Tibial nerve (tissue), 3 donors: ENCODE measurements around the gene LYPD4.

Source experiments
- CTCF ChIP-seq, 5 experiments: fragments of 200-600 bp in 3 of 5; fragments of 450-650 bp in 2 of 5; sonication (generic) in 3 of 5; IDR thresholded peaks; one replicate each; pipeline ENCODE4 v1.5.1; 2016 to 2019; ENCODE audit warnings: antibody characterized with exemption in 5 of 5, mild to moderate bottlenecking in 3 of 5, moderate library complexity in 2 of 5
- POLR2A ChIP-seq, 2 donors: fragments of 450-650 bp; IDR thresholded peaks; one replicate each; pipeline ENCODE4 v1.6.1; 2017; ENCODE audit warnings: antibody characterized with exemption in 2 of 2, mild to moderate bottlenecking in 2 of 2, moderate library complexity in 2 of 2

- TF ChIP-seq CTCF (IDR thresholded peaks at IDR 0.05) (no peak), POLR2A (IDR thresholded peaks at IDR 0.05) (no peak)
These were observed 46.5 kb upstream of the LYPD4 start for GRCh38 chr19:41890936-41891335.
